Sigmoid colon (tissue), 7 donors: ENCODE results near the gene CDK16. TPM values are rescaled to one million over a fixed set of nuclear protein-coding genes. Genes with fewer than 3 reads are reported as not detected.

ENCODE experiments used
- DNase-seq: peaks from one replicate; pipeline ENCODE4 v3.0.0-alpha.2; 2019
- H3K27ac ChIP-seq, 4 donors: fragments of 200-600 bp; sonication (generic); one replicate each; pipeline ENCODE4 v1.5.1; 2016 to 2019; ENCODE audit warnings: mild to moderate bottlenecking in 1 of 4
- H3K27me3 ChIP-seq, 3 donors: fragments of 200-600 bp; sonication (generic); one replicate each; pipeline ENCODE4 v1.5.1; 2019; ENCODE audit warnings: mild to moderate bottlenecking in 1 of 3
- H3K36me3 ChIP-seq, 4 donors: fragments of 200-600 bp; sonication (generic); one replicate each; pipeline ENCODE4 v1.5.1; 2016 to 2019
- H3K4me1 ChIP-seq, 4 donors: fragments of 200-600 bp; sonication (generic); one replicate each; pipeline ENCODE4 v1.5.1; 2017 to 2019
- H3K4me3 ChIP-seq, 4 donors: fragments of 200-600 bp; sonication (generic); one replicate each; pipeline ENCODE4 v1.5.1; 2017 to 2019; ENCODE audit warnings: mild to moderate bottlenecking in 2 of 4, moderate library complexity in 1 of 4
- H3K9me3 ChIP-seq, 4 donors: fragments of 200-600 bp in 3 of 4; sonication (generic) in 3 of 4; one replicate each; pipeline versions ENCODE4 v1.5.1 to v1.6.1; 2013 to 2019
- EP300 ChIP-seq, 4 donors: sonication (generic); formaldehyde crosslinking; IDR thresholded peaks; one replicate each; pipeline ENCODE4 v1.6.1; 2017; ENCODE audit warnings: antibody characterized with exemption in 4 of 4
- POLR2A ChIP-seq, 2 donors: fragments of 450-650 bp; IDR thresholded peaks; one replicate each; pipeline ENCODE4 v1.6.1; 2016; ENCODE audit warnings: antibody characterized with exemption in 2 of 2, mild to moderate bottlenecking in 2 of 2, moderate library complexity in 2 of 2
- POLR2AphosphoS5 ChIP-seq, 4 donors: sonication (generic); formaldehyde crosslinking; IDR thresholded peaks; one replicate each; pipeline ENCODE4 v1.6.1; 2017; ENCODE audit warnings: antibody characterized with exemption in 4 of 4
- WGBS, 2 donors: extraction: QIAGEN DNeasy Blood & Tissue Kit; methylation state at CpG; one replicate each; pipeline ENCODE4 v1.1.7; 2013; 5-methylcytosine and 5-hydroxymethylcytosine counted together
- intact Hi-C: fragments of 100-400 bp; cut with DNase I; formaldehyde crosslinking; loops from one replicate; pipeline ENCODE4 v1.15.1; 2023
- polyA plus RNA-seq, 3 donors: library from polyadenylated mRNA; stranded (reverse); fragments of 200-250 nt; gene quantifications; one replicate each; pipeline ENCODE4 v1.2.3, GENCODE V29; 2013
- total RNA-seq, 4 donors: library from RNA; depleted of rRNA; stranded (reverse); fragments of >200 nt; gene quantifications; one replicate each; pipeline ENCODE4 v1.1.0, GENCODE V29; 2016
- TF ChIP-seq, protein P1 (sequence below), 4 experiments: fragments of 450-650 bp in 3 of 4; fragments of 200-600 bp in 1 of 4; IDR thresholded peaks; one replicate each; pipeline ENCODE4 v1.5.1; 2016 to 2019; ENCODE audit warnings: antibody characterized with exemption in 4 of 4, mild to moderate bottlenecking in 3 of 4, moderate library complexity in 2 of 4
- donor health status: healthy with polysubstance abuse.
- donor health status: Bipolar disorder and iron deficiency.
- donor health status: healthy.

The CDK16 gene
- total and polyA plus RNA-seq, 7 donors, result 35.4 to 64.6 (median 46.3) TPM

DNA sequence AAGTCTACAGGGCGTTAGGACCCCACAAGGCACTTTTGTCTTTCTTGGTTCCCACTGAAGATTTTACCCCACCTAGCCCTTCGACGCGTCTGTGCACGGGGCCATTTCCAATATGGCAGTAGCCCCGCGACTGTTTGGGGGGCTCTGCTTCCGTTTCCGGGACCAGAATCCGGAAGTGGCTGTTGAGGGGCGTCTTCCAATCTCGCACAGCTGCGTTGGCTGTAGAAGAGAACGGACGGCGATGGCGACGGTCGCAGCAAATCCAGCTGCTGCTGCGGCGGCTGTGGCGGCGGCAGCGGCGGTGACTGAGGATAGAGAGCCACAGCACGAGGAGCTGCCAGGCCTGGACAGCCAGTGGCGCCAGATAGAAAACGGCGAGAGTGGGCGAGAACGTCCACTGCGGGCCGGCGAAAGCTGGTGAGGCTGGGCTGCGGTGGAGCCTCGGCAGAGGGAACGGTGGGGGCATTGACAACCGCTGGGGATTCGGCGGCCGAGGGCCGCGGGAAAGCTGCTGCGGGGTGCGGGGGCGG lies 14.4 kb downstream of the CDK16 start, which contains the start of gene USP11:
USP11 (plus strand) TSS at position 207 of the 530 bp plus-strand sequence; CDS start at position 242, 35 bp downstream.
- Histone ChIP-seq H3K36me3 (peaks cover 0 to 16% (median 0%) of the 10 kb centered on the region in 4 donors), H3K27me3 (no peaks in the 10 kb centered on the region), H3K4me1 (peaks cover 0 to 6% (median 2%) of the 10 kb centered on the region in 4 donors), H3K27ac (peak within 1 kb of the TSS; percentile 93 to 97 (median 94)), H3K9me3 (no peaks in the 10 kb centered on the region), H3K4me3 (peak within 1 kb of the TSS; percentile 64 to 73 (median 68))
- intact Hi-C loops, result loop anchor here (2.0 to 10.0 kb wide), 3 partner anchors 14 to 419 kb away; partner anchors contain the start of genes CDK16, ELK1, NDUFB11 and RBM10
- peak; percentile 81 for DNase-seq
- TF ChIP-seq POLR2AphosphoS5 (IDR thresholded peaks at IDR 0.05) (peak; percentile 26 to 89 (median 71)), POLR2A (IDR thresholded peaks at IDR 0.05) (peak; percentile 53 to 58), EP300 (IDR thresholded peaks at IDR 0.05) (no peak)
- TF ChIP-seq, protein P1, sequence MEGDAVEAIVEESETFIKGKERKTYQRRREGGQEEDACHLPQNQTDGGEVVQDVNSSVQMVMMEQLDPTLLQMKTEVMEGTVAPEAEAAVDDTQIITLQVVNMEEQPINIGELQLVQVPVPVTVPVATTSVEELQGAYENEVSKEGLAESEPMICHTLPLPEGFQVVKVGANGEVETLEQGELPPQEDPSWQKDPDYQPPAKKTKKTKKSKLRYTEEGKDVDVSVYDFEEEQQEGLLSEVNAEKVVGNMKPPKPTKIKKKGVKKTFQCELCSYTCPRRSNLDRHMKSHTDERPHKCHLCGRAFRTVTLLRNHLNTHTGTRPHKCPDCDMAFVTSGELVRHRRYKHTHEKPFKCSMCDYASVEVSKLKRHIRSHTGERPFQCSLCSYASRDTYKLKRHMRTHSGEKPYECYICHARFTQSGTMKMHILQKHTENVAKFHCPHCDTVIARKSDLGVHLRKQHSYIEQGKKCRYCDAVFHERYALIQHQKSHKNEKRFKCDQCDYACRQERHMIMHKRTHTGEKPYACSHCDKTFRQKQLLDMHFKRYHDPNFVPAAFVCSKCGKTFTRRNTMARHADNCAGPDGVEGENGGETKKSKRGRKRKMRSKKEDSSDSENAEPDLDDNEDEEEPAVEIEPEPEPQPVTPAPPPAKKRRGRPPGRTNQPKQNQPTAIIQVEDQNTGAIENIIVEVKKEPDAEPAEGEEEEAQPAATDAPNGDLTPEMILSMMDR (IDR thresholded peaks at IDR 0.05), result no peak
- WGBS, 2 donors, result 1% methylated on average over 46 of the region's 46 CpGs

DNA sequence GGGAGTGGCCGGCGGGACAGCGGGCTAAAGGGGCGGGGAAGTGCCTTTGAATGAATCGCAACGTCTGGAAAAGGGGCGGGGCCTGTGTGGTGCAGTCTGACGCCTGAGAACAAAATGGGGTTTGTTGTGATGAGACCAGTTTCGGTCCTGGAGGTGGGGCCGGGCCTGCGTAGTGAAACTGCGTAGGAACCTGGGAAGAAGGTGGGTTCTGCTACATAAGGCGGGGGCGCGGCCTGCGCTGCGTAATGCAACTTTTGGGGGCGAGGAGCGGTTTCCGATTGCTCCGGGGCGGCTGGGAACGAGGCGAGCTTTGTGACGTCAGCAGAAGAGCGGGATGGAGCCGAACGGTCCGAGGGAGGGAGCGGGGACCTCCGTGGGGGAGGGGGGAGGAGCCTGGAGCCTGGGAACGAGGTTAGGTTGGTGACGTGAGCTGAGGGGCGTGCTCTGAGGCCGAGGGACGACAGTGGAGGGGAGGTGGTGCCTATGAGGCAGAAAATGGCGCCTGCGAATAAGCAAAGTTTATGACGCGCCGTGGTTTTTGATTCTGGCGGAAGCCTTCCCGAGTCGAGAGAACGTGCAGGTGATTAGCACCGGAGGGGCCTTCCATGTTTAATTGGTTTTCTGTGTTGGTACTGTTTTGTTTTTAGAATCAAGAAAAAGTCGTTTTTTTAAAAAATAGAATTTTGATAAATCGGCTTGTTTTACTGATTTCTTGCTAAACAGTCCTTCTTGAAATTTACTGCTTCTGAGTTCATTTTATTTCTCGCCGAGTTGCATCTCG lies 15.0 kb downstream of the CDK16 start:
- Histone ChIP-seq H3K9me3 (no peaks in the 10 kb centered on the region), H3K4me3 (peak overlapping the region; percentile 64 to 73 (median 68)), H3K27ac (peak overlapping the region; percentile 93 to 97 (median 94)), H3K36me3 (peaks cover 0 to 9% (median 0%) of the 10 kb centered on the region in 4 donors), H3K4me1 (peaks cover 0 to 6% (median 2%) of the 10 kb centered on the region in 4 donors), H3K27me3 (no peaks in the 10 kb centered on the region)
- TF ChIP-seq, protein P1 (IDR thresholded peaks at IDR 0.05), result no peak
- TF ChIP-seq EP300 (IDR thresholded peaks at IDR 0.05), result peak in 1 of 4 donors; percentile 81
- TF ChIP-seq POLR2AphosphoS5 (IDR thresholded peaks at IDR 0.05), result peak in 3 of 4 donors; percentile 69 to 85 (median 70)
- peak; percentile 98 for DNase-seq
- 1% methylated on average over 48 to 51 of the region's 51 CpGs for WGBS, 2 donors
- intact Hi-C loops, result loop anchor here (2.0 to 10.0 kb wide), 3 partner anchors 15 to 419 kb away; partner anchors contain the start of genes CDK16, ELK1, NDUFB11 and RBM10

DNA sequence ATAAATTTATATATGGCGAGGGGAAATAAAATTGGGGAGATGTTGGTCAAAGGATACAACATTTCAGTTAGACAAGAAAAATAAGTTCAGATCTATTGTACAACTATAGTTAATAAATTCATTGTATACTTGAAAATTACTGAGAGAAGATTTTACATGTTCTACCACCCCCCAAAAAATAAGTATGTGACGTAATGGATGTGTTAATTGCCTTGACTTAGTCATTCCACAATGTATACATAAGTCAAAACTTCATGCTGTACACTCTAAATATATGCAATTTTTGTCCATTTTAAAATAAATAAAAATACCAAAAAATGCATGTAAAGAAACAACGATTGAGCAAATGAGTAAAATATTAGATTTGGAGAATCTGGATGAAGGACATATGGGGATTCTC lies 16.1 kb downstream of the CDK16 start:
- peaks cover 0 to 6% (median 2%) of the 10 kb centered on the region in 4 donors for H3K4me1 ChIP-seq
- intact Hi-C loops, result loop anchor here (5.0 to 10.0 kb wide), 2 partner anchors 90 to 418 kb away; partner anchors contain the start of genes ELK1, NDUFB11 and RBM10
- peak overlapping the region in 3 of 4 donors; percentile 64 to 73 (median 66) for H3K4me3 ChIP-seq
- peak overlapping the region; percentile 93 to 97 (median 94) for H3K27ac ChIP-seq
- TF ChIP-seq EP300 (IDR thresholded peaks at IDR 0.05), result no peak
- no peak for TF ChIP-seq POLR2AphosphoS5 (IDR thresholded peaks at IDR 0.05)
- TF ChIP-seq POLR2A (IDR thresholded peaks at IDR 0.05), result no peak
- TF ChIP-seq, protein P1 (IDR thresholded peaks at IDR 0.05), result no peak
- WGBS, 2 donors, result 61 to 63% methylated on average over 3 of the region's 3 CpGs
- no peaks in the 10 kb centered on the region for H3K9me3 ChIP-seq
- H3K27me3 ChIP-seq, result no peaks in the 10 kb centered on the region
- DNase-seq, result no peak
- H3K36me3 ChIP-seq, result peaks cover 0 to under 1% (median 0%) of the 10 kb centered on the region in 4 donors

DNA sequence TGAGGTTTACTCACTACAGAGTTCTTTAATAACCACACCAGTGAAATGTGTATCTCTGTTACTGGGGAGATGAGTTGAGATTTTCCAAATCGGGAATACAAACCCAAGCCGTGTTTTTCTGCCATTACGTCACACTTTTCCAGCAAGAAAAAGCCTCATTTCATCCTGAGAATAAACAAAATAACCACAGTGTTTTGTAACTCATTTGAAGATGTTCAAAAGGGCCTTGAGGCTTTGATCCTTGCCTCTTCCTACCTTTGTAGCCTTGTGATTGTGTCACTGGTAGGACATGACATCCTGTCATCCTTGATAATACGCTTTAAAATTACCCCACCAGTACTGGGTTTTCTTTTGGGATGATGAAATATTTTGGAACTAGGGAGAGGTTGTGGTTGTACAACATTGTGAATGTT lies 17.2 kb downstream of the CDK16 start:
- Histone ChIP-seq H3K4me1 (peaks cover 0 to 6% (median 2%) of the 10 kb centered on the region in 4 donors), H3K9me3 (no peaks in the 10 kb centered on the region), H3K27me3 (no peaks in the 10 kb centered on the region), H3K4me3 (no peak overlapping the region), H3K27ac (peak overlapping the region; percentile 41 to 97 (median 94)), H3K36me3 (peaks cover 0 to 12% (median 1%) of the 10 kb centered on the region in 4 donors)
- 76 to 86% methylated on average over 4 of the region's 4 CpGs for WGBS, 2 donors
- TF ChIP-seq POLR2A (IDR thresholded peaks at IDR 0.05) (no peak), EP300 (IDR thresholded peaks at IDR 0.05) (no peak), POLR2AphosphoS5 (IDR thresholded peaks at IDR 0.05) (no peak)
- TF ChIP-seq, protein P1 (IDR thresholded peaks at IDR 0.05), result no peak
- DNase-seq, result no peak
- intact Hi-C loops, result loop anchor here (2.0 to 10.0 kb wide), 4 partner anchors 77 to 287 kb away; partner anchors contain the start of genes NDUFB11 and RBM10
